NCI-H2029 treated with DMSO at 0.1 percent for 48 hours (cell line): ENCODE results near the gene C1GALT1.
A peak's percentile ranks its signal among the peaks of the same experiment; 100 is the strongest.
"Not testable (repeated sequence)": the region's sequence is repeated elsewhere in the genome, so short reads cannot be mapped to it uniquely, and the experiment has no call there.

ENCODE experiments used
- DNase-seq: peaks from one replicate; lab custom pipeline; 2025; lab: John Stamatoyannopoulos, UW

The C1GALT1 gene

GRCh38 chr7:7169296-7169695 lies 13.0 kb upstream of the C1GALT1 start:
- DNase-seq, result no peak

DNA sequence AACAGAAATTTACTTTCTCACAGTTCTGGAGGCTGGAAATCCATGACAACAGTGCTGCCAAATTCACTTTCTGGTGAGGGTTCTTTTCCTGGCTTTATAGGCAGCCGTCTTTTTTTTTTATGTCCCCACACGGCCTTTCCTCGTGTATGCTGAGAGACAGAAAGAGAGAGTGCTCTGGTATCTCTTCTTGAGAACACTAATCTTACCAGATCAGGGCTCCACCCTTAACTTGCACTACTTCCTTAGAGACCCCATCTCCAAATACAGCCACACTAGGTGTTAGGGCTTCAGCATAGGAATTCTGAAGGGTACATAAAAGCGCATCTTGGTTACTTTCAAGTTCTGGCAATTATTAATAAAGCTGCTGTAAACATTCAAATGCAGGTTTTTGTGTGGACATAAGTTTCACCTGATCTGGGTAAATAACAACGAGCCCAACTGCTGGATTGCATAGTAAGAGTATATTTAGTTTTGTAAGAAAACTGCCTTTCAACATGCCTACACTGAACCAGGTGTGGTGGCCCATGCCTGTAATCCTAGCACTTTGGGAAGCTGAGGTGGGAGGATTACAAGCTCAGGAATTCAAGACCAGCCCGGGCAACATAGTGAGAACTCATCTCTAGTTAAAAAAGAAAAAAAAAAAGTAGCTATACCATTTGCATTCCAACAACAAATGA lies 8.2 kb upstream of the C1GALT1 start:
- DNase-seq, result no peak

DNA sequence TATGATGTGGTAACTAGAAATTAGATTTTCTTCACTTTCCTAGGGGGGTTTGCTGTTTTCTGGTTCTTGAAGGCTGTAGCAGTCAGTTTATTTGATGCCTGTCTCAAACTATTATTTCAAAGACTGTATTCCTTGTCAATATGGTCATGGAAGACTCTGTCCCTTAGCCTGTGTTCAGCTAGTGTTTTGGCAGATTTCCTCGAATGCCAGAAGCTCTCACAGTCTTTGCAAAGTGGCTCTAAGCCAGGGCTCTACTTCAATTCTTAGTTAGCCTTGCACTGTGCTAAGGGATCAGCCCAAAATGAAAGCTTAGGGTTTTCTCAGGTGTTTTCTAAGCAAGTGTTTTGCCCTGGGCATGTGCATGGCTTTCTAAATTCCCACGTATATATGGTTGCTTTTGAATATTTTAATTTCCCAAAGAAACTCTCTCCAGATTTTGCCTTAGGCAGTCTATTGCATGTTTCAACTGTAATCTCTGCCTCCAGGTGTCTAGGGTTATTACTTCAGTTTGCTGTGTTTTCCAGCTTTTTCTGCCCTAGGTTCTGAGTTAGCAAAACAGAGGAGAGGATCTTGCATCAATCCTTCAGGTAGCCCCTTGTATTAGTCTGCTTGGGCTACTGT lies 7.2 kb upstream of the C1GALT1 start:
- DNase-seq, result no peak

DNA sequence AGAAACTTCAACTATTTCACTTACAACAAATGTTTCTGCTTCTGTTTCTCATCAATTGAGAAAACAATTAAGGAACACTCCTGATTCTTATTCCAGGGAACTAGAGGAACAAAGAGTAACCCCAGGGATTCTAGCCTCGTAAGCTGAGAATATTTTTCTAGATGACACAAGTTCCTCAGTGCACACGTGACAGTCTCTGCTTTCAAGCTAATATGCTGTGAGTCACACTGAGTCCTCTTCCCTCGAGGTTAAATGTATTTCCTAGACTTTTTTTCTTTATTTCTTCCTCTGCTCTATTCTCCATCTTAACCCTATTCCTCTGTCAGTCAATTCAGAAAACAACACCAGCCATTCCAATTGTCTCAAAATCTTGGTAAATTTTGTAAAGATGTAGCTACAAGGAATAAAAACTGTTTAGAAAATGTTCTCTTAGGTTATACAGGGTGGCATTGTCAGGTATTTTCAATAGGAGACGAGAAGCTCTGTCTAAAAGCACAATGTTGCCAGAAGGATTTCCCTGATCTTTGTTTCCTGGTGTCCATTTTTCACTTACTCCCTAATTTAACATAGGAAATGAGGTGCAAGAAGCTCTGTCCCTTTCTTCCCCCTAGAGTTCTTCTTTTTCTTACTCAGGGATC lies 5.8 kb upstream of the C1GALT1 start:
- no peak for DNase-seq

DNA sequence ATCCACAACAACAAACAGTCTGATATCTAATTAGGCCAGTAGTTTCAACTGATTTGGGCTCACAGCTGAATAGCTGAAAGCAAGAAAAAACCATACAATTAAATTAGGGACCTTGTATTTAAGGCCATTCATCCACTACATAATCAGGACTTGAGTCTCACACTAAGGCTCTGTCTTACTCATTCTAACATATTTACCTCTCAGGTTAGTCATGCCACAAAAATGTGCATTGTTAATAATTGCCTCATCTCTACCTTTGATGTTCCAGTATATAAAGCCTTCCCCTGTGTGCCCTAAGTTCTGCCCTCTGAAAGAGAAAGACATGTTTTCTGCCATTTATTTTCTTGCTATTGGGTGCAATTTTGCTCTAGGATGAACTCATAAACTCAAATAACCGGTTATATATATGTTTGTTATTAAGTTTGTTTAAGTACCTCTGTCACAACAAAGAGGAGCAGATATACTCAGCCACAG lies 5.3 kb upstream of the C1GALT1 start:
- DNase-seq, result no peak

- no peak for DNase-seq
Measured at GRCh38 chr7:7178081-7178480, 4.3 kb upstream of the C1GALT1 start.

DNA sequence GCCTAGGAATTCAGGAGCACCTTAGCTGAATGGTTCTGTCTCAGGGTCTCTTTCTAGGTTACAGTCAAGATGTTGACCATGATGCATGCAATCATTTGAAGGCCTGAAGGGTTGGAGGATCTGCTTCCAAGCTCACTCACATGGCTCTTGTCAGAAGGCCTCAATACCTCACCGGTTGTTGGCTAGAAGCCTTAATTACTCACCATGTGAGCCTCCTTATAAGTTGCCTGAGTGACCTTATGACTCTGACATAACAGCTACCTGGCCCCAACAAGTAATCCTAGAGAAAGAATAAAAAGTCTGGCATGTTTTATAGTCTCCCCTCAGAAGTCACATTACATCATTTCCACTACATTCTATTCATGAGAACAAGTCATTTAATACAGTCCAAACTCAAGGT lies 3.4 kb upstream of the C1GALT1 start:
- no peak for DNase-seq

DNA sequence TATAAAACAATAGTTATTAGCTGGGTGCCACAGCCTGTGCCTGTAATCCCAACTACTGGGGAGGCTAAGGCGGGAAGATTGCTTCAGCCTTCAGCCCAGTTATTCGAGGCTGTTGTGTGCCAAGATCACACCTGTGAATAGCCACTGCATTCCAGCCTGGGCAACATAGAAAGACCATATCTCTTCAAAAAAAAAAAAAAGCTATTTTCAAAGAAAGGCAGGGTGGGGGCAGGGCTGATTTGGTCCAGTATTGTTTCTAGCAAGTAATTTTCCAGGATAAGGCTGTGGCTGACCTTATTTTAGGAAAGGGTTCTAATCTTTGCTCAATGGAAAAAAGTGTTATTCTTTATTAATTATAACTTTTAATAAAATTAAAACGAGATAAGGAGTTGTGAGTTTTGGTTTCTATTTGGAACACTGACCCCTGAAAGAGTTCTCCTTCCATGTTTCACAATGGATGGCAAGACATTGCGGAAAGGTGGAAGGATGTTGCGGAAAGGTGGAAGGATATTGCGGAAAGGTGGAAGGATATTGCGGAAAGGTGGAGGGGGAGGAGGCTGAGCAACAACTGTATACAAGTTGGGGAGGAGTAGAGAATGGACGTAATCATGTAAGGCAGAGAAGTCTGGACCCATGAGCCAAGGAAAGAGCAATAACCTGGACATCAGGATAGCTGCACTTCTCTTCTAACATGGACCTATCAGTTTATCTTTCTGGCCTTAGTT lies 1.5 kb upstream of the C1GALT1 start:
- DNase-seq, result no peak

GRCh38 chr7:7181519-7182155 lies 707 bp upstream of the C1GALT1 start:
- DNase-seq, result no peak

- peak; percentile 19 for DNase-seq
Measured at GRCh38 chr7:7183061-7183837, 905 bp downstream of the C1GALT1 start.

GRCh38 chr7:7183838-7184463 lies 1.6 kb downstream of the C1GALT1 start:
- DNase-seq, result peak; percentile 5

- DNase-seq, result no peak
Measured at GRCh38 chr7:7185371-7185989, 3.1 kb downstream of the C1GALT1 start.

DNA sequence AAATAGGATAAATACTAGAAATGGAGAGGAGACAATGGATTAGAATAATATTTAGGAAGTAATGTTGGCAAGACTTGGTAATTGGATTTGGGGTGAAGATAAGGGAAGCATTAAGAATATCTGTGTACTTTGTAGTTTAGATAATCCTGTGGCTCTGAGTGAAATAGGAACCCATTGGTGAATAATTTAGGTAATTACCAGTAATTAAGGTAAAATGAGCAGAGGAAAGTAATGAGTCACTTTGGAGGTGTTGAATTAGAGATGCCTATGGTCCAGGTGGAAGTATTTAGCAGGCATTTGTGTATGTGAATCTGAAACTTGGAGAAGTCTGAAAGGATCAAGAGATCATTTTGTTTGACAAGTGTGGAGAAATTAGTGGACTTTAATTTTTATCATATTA lies 5.7 kb downstream of the C1GALT1 start:
- DNase-seq, result no peak

- DNase-seq, result no peak
Measured at GRCh38 chr7:7188742-7189141, 6.4 kb downstream of the C1GALT1 start.

DNA sequence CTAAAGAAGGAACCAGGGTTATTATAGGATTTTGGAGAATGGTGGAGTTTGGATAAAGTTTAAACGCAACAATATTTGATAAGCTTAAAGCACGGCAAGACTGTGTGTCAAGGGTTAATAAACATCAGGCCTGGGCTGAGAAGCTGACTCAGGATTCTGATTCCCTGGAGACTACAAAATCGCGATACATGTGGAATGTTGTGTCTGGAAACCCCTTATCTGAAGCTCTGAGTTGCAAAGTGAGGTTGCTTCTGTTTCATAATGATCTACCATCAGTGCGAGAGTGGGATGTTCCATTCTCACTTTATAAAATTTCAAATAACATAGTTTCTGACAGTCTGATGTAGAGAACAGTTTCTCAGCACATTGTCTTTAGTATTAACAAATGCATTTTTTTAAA lies 7.8 kb downstream of the C1GALT1 start:
- no peak for DNase-seq

DNA sequence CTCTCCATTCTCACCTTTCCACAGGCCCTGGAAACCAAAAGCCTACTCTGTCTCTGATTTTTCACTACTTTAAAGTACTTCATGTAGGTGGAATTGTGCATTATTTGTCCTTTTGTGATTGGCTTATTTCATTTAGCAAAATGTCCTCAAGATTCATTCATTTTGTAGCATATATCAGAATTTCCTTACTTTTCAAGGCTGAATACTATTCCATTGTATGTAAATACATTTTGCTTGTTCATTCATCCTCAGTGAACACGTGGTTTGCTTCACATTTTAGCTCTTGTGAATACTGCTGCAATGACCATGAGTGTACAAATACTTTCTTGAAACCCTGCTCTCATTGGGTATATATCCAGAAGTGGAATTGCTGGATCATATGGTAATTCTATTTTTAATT lies 8.8 kb downstream of the C1GALT1 start:
- DNase-seq, result no peak

DNA sequence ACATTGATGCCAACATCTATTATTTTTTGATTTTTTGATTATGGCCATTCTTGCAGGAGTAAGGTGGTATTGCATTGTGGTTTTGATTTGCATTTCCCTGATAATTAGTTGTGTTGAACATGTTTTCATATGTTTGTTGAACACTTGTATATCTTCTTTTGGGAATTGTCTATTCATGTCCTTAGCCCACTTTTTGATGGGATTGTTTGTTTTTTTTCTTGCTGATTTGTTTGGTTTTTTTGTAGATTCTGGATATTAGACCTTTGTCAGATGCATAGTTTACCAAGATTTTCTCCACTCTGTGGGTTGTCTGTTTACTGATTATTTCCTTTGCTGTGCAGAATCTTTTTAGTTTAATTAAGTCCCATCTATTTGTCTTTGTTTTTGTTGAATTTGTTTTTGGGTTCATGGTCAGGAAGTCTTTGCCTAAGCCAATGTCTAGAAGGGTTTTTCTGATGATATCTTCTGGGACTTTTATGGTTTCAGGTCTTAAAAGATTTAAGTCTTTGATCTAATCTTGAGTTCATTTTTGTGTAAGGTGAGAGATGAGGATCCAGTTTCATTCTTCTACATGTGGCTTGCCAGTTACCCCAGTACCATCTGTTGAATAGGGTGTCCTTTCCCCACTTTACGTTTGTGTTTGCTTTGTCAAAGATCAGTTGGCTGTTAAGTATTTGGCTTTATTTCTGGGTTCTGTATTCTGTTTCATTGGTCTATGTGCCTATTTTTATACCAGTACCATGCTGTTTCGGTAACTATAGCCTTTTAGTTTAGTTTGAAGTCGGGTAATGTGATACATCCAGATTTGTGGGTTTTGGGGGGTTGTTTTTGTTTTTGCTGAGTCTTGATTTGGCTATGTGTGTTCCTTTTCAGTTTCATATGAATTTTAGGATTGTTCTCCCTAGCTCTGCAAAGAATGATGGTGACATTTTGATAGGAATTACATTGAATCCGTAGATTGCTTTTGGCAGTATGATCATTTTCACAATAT lies 10.7 kb downstream of the C1GALT1 start:
- not testable (repeated sequence) for DNase-seq

DNA sequence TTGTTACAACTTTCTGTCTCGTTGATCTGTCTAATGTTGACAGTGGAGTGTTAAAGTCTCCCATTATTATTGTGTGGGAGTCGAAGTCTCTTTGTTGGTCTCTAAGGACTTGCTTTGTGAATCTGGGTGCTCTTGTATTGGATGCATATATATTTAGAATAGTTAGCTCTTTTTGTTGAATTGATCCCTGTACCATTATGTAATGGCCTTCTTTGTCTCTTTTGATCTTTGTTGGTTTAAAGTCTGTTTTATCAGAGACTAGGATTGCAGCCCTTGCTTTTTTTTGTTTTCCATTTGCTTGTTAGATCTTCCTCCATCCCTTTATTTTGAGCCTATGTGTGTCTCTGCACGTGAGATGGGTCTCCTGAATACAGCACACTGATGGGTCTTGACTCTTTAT lies 17.2 kb downstream of the C1GALT1 start:
- DNase-seq, result not testable (repeated sequence)

DNA sequence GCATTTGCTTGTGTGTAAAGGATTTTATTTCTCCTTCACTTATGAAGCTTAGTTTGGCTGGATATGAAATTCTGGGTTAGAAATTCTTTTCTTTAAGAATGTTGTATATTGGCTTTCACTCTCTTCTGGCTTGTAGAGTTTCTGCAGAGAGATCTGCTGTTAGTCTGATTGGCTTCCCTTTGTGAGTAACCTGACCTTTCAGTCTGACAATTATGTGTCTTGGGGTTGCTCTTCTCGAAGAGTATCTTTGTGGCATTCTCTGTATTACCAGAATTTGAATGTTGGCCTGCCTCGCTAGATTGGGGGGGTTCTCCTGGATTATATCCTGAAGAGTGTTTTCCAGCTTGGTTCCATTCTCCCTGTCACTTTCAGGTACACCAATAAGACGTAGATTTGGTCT lies 17.9 kb downstream of the C1GALT1 start:
- DNase-seq, result not testable (repeated sequence)
